ENCODE results near the gene CALR3.
A peak's percentile ranks its signal among the peaks of the same experiment; 100 is the strongest.

The CALR3 gene

GRCh38 chr19:16456652-16457194 is 39.2 kb downstream of the CALR3 start:
- Histone ChIP-seq H3K4me1 (ENCODE audit: control insufficient read depth, low read length) (peaks cover 80% of the 10 kb centered on the region), H3K4me2 (ENCODE audit: low read length) (peak overlapping the region; percentile 52), H3K27ac (ENCODE audit: low read depth, low read length) (no peak overlapping the region), H3K27me3 (ENCODE audit: control insufficient read depth, low read length) (no peaks in the 10 kb centered on the region), H3K79me2 (ENCODE audit: control insufficient read depth, low read length) (peaks cover 99% of the 10 kb centered on the region), H3K4me3 (ENCODE audit: low read length) (peak overlapping the region; percentile 28), H4K20me1 (ENCODE audit: control insufficient read depth, insufficient read depth, low read depth, low read length) (peaks cover 20% of the 10 kb centered on the region; the same call in 1 of the 2 replicates), H3F3A (ENCODE audit: control insufficient read depth, insufficient read depth) (no peaks in the 10 kb centered on the region), H3K9me2 (replicated peaks; ENCODE audit: control insufficient read depth, low read length) (no peaks in the 10 kb centered on the region), H3K36me3 (ENCODE audit: control insufficient read depth, low read length) (peaks cover 7% of the 10 kb centered on the region), H3K9me3 (ENCODE audit: control insufficient read depth, insufficient read depth, low read length) (no peaks in the 10 kb centered on the region)
- TF ChIP-seq EZH2phosphoT487 (IDR thresholded peaks at IDR 0.05; ENCODE audit: borderline replicate concordance, low read length), result no peak
- no peak for TF ChIP-seq CTCF (IDR thresholded peaks at IDR 0.05; ENCODE audit: low read depth, low read length, poor library complexity, severe bottlenecking)

- TF ChIP-seq CTCF (IDR thresholded peaks at IDR 0.05; ENCODE audit: low read depth, low read length, poor library complexity, severe bottlenecking), result no peak
- no peak for TF ChIP-seq EZH2phosphoT487 (IDR thresholded peaks at IDR 0.05; ENCODE audit: borderline replicate concordance, low read length)
- Histone ChIP-seq H3K4me1 (ENCODE audit: control insufficient read depth, low read length) (peaks cover 87% of the 10 kb centered on the region), H3K27me3 (ENCODE audit: control insufficient read depth, low read length) (no peaks in the 10 kb centered on the region)
Observed at GRCh38 chr19:16455489-16455888, 40.5 kb downstream of the CALR3 start.

GRCh38 chr19:16454351-16454918 is 41.5 kb downstream of the CALR3 start:
- Histone ChIP-seq H3K9me3 (ENCODE audit: control insufficient read depth, insufficient read depth, low read length) (no peaks in the 10 kb centered on the region), H3F3A (ENCODE audit: control insufficient read depth, insufficient read depth) (peaks cover 7% of the 10 kb centered on the region), H3K79me2 (ENCODE audit: control insufficient read depth, low read length) (peaks cover 100% of the 10 kb centered on the region), H4K20me1 (ENCODE audit: control insufficient read depth, insufficient read depth, low read depth, low read length) (peaks cover 20% of the 10 kb centered on the region; the same call in 1 of the 2 replicates), H3K27ac (ENCODE audit: low read depth, low read length) (no peak overlapping the region), H3K4me1 (ENCODE audit: control insufficient read depth, low read length) (peaks cover 87% of the 10 kb centered on the region), H3K4me3 (ENCODE audit: low read length) (no peak overlapping the region), H3K4me2 (ENCODE audit: low read length) (peak overlapping the region; percentile 14; the same call in 1 of the 2 replicates), H3K9me2 (replicated peaks; ENCODE audit: control insufficient read depth, low read length) (no peaks in the 10 kb centered on the region), H3K27me3 (ENCODE audit: control insufficient read depth, low read length) (no peaks in the 10 kb centered on the region), H3K36me3 (ENCODE audit: control insufficient read depth, low read length) (peaks cover 11% of the 10 kb centered on the region)
- no peak for TF ChIP-seq EZH2phosphoT487 (IDR thresholded peaks at IDR 0.05; ENCODE audit: borderline replicate concordance, low read length)
- no peak for TF ChIP-seq CTCF (IDR thresholded peaks at IDR 0.05; ENCODE audit: low read depth, low read length, poor library complexity, severe bottlenecking)

More at GRCh38 chr19:16455489-16455888, 40.5 kb downstream of the CALR3 start:
- no peak overlapping the region for H3K4me3 ChIP-seq (ENCODE audit: low read length)
- H3K36me3 ChIP-seq (ENCODE audit: control insufficient read depth, low read length), result peaks cover 7% of the 10 kb centered on the region
- H3K79me2 ChIP-seq (ENCODE audit: control insufficient read depth, low read length), result peaks cover 100% of the 10 kb centered on the region
- H3K4me2 ChIP-seq (ENCODE audit: low read length), result no peak overlapping the region; the same call in 1 of the 2 replicates
- no peak overlapping the region for H3K27ac ChIP-seq (ENCODE audit: low read depth, low read length)
- peaks cover 20% of the 10 kb centered on the region; the same call in 1 of the 2 replicates for H4K20me1 ChIP-seq (ENCODE audit: control insufficient read depth, insufficient read depth, low read depth, low read length)
- no peaks in the 10 kb centered on the region; the same call in 1 of the 2 replicates for H3F3A ChIP-seq (ENCODE audit: control insufficient read depth, insufficient read depth)
- H3K9me2 ChIP-seq (replicated peaks; ENCODE audit: control insufficient read depth, low read length), result no peaks in the 10 kb centered on the region
- H3K9me3 ChIP-seq (ENCODE audit: control insufficient read depth, insufficient read depth, low read length), result no peaks in the 10 kb centered on the region
